CD1c-positive myeloid dendritic cell (primary cell): ENCODE data around the gene LPCAT2.

Source experiments
- DNase-seq: peaks from one replicate; pipeline ENCODE4 v3.0.0-alpha.2; 2016; ENCODE audit errors: extremely low spot score

The LPCAT2 gene

DNA sequence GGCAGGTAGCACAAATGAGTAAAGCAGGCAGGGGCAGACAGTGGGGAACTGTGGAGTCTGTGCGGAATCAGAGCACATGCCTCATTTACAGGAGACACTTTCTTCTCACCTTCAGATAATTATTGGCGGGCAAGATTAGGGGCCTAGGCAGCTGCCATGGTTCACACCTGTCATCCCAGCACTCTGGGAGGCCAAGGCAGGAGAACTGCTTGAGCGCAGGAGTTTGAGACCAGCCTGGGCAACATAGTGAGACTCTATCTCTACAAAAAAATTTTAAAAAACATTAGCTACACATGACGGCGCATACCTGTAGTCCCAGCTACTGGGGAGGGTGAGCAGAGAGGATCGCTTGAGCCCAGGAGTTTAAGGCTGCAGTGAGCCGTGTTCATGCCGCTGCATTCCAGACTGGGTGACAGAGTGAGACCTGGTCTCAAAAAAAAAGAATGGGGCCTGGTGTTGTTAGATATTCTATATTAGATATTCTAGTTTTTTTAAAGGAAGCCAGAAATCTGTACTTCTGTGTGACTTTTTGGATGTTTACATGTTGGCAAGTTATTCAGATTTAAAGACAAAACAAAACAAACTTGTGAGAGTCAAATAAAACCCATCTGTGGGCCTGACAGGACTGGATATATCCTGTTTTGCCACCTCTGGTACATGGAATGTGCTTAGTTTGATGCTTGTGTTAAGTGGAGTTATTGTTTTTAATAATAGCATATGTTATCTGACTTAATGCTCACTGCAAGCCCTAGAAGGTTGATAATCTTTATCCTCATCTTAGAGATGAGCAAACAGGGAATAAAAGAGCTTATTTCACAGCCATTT, 4.9 kb upstream of the LPCAT2 start:
- DNase-seq, result no peak

DNA sequence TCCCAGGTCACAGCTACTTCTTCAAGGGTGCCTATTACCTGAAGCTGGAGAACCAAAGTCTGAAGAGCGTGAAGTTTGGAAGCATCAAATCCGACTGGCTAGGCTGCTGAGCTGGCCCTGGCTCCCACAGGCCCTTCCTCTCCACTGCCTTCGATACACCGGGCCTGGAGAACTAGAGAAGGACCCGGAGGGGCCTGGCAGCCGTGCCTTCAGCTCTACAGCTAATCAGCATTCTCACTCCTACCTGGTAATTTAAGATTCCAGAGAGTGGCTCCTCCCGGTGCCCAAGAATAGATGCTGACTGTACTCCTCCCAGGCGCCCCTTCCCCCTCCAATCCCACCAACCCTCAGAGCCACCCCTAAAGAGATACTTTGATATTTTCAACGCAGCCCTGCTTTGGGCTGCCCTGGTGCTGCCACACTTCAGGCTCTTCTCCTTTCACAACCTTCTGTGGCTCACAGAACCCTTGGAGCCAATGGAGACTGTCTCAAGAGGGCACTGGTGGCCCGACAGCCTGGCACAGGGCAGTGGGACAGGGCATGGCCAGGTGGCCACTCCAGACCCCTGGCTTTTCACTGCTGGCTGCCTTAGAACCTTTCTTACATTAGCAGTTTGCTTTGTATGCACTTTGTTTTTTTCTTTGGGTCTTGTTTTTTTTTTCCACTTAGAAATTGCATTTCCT, 3.4 kb upstream of the LPCAT2 start:
- no peak for DNase-seq

DNA sequence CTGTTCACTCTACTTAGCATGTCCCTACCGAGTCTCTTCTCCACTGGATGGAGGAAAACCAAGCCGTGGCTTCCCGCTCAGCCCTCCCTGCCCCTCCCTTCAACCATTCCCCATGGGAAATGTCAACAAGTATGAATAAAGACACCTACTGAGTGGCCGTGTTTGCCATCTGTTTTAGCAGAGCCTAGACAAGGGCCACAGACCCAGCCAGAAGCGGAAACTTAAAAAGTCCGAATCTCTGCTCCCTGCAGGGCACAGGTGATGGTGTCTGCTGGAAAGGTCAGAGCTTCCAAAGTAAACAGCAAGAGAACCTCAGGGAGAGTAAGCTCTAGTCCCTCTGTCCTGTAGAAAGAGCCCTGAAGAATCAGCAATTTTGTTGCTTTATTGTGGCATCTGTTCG, 2.8 kb upstream of the LPCAT2 start:
- DNase-seq, result peak; percentile 4

DNA sequence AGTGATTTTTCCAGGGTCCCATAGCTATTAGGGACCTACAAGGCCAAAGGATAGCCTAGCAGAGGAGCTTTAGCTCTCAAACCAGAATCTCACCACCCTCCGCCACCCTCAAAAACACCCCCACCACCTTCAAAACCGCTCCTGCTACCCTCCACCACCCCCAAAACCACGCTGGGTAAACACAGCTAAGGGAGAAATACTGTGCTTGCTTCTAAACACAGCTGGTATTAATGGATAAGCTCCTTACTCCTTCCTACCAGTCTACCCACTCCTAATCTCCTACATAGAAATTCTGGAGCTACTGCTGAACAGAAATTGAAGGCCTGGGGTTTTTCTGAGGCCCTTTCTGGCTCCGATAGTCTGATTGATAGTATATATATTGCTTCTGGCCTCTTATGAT, 2.2 kb upstream of the LPCAT2 start:
- no peak for DNase-seq

DNA sequence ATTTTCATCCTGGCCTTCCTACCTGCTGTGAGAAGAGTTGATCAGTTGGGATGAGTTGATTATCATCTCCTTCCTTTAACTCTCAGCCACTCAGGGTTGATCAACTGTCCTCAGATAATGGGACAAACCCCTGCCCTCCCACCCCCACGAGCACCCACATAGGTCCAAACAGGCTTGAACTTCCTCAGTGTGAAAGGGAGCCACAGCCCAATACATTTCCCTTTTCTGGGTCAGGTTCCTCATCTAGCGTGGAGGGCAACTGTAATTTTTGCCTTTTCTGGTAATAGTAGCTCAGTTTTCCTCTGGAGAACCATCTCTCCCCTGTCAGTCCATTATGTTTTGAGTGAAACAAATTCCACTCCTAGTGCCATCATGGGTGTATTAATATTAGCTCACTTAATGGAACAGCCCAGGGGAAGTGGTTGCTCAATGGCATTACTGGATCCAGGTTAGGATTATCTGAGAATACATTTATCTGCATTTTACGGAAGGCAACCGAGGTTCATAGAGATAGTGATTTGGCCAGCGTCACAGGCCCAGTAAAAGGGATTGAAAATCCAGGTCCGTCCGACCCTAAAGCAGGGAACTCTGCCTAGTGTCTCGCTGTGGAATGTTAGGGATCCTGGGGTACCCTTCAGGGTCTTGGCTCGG, 476 bp upstream of the LPCAT2 start:
- peak; percentile 88 for DNase-seq

DNA sequence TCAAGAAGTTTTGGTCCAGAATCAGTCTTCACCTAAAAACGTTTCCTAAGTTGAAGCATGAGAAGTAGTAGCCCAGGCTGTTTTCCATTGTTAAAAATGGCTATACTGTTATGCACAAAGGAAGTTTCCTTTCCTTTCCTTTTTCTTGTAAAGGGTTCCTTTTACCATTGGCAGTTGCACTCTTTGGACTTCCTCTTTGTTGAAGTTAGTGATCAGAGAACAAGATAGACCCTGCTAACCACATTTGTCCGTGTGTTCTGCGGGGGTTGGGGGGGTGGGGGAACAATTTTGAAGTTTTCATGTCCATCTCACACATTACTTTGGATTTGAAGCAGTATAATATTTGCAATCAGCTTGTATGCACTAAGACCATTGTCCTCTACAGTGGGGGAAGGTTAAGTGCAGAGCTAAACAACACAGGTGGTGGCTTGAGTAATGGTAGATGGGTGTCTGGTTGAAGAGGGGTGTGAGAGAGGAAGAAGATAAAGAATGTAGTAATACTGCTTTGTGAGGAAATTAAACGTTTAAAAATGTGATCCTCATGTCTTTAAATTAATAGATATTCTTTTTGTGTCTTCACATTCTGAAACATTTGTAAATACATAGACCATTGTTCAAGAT, 1.4 kb downstream of the LPCAT2 start:
- peak; percentile 57 for DNase-seq

DNA sequence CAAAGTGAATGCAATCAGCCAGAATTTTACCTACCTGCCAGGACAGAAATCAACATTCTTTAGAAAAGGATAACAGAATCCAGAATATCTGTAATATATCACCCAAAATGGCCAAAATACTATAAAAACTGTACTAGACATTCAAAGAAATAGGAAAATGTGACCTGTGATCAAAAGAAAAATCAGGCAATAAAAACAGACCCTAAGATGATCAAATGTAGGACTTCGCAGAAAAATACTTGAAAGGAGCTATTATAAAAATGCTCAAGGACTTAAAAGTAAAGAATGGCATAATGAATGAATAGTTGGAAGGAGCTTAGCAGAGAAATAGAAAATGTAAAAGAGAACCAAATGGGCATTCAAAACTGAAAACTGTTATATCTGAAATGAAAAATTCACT, 4.1 kb downstream of the LPCAT2 start:
- no peak for DNase-seq

DNA sequence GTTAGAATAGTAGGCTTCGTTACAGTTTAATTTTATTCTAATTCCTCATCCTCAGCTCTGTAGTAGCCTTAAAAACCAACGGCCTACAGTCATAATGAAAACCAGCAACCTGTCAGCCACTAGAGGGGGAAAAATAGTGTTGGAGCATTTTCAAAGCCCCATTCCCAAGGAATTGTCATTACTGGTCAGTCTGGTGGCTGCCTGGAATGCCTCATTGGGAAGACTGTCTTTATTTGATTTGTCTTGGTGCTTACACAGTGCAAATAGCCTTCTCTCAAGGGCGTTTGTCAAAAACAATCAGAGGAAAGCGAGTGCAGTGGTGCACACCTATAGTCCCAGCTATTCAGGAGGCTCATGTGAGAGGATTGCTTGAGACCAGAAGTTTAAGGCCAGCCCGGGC, 4.7 kb downstream of the LPCAT2 start:
- no peak for DNase-seq

DNA sequence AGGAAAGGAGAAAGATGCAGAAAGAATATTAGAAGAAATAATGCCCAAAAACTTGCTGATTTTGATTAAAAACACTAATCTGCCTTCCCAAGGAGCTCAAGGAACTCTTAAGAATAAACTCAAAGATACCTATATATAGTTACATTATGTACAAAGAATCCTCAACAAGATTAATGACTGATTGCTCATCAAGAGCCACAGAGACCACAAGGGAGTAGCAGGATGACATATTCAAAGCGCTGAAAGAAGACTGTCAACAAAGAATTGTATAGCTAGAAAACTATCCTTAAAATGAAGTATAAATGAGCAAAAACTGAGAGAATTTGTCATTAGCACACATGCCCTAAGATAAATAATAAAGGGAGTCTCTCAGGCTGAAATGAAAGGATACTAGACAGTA, 6.2 kb downstream of the LPCAT2 start:
- DNase-seq, result no peak

DNA sequence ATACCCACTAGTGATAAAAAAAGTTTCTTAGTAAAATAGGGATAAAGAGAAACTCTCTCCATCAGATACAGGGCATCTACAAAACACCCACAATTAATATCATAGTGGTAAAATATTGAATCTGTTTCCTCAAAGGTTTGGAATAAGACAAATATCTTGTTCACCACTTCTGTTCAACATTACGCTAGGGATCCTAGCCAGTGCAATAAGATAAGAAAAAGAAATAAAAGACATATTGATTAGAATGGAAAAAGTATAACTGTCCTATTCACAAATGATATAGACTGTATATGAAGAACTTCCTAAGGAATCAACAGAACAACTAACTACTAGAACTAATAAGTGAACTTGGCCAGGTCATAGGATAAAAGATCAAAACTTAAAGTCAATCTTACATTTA, 12.9 kb downstream of the LPCAT2 start:
- no peak for DNase-seq

DNA sequence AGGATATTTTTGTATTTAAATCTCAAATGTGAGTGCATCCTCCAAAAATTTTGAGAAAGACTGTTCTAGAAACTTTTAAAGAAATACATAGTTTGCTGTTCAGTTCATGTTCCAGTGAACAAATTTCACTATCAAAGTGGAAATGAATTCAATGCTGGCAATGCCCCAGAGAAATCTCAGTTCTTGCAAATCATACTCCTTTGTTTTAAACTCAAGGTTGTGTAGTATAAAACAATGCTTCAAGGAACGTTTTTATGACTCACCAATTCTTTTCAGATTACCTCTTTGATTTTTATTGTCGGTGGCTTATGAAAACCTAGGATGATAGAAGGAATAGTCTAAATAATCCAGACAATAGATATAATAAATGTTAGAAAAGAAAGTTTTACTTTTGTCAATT, 17.6 kb downstream of the LPCAT2 start:
- no peak for DNase-seq

DNA sequence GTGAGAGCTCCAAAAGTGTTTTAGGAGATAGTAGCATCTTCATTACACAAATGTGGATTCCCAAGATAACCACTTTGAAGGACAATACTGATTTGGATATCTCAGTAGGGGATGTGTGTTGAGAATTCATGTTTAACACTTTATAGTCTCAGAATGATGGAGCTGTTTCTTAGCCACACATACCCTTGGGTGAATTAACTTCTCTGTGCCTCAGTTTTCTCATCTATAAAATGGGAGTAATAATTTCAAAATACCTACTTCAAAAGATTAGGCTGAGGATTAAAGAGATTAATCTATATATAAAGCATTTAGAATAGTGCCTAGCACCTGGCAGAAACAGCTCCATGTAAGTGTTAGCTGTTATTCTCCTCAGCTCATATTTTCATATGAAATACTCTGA, 19.0 kb downstream of the LPCAT2 start:
- no peak for DNase-seq

DNA sequence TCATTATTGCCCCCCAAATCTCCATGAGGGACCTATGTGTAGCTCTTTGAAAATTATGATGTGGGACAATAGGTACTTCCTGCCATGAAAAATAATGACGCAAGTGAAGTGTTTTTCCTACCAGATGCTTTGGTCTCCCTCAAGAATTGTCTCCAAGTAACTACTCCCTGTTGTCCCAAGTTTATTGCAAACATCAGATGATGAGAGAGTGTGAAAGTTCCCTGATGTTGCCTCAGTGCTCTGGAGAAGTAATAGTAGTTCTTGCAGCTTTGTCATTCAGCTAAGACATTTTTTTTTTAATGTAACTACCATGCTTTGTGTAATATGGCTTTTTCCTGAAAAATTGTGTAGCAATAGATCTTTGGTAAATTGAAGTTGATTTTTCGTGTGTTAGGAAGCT, 20.1 kb downstream of the LPCAT2 start:
- DNase-seq, result no peak

DNA sequence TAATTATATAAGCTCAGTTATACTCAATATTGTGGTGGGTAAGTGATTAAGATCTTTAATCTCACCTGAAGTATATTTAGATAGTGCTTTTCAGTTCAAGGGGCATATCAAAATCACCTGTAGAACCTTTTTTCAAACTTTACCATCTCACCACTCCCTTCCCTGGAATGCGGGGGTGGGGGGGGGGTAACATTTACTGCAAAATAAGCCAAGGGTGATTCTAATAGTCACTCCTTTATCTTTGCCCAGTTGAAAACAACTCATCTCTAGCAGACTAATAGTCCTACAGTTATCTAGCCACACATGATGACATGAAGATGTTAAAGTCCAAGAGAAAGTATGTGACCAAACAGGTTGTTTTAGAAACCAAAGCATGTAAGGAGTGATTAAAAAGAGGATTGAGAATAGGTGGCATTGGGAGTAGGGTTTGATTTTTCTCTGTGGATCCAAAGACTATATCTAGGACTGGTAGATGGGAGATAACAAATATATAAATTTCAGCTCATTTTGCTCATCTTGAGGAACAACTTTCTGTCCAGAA, 21.5 kb downstream of the LPCAT2 start:
- no peak for DNase-seq

DNA sequence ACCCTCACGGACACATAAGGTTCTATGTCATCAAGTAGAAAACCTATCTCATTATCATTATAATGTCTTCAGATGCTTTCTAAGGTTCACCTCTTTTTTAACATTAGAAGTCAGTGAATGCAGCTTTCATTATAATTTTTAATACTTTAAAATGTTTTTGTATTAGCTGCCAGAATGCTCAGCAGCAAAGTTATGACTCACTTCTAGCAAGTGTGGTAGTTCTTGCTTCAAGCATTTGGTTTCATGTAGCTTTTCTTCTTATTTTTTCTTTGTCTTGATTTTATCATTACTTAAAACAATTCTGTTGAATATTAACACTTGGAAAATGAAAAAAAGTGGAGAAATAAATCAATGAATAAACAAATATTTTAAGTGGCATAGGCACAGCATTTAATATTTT, 23.4 kb downstream of the LPCAT2 start:
- no peak for DNase-seq

DNA sequence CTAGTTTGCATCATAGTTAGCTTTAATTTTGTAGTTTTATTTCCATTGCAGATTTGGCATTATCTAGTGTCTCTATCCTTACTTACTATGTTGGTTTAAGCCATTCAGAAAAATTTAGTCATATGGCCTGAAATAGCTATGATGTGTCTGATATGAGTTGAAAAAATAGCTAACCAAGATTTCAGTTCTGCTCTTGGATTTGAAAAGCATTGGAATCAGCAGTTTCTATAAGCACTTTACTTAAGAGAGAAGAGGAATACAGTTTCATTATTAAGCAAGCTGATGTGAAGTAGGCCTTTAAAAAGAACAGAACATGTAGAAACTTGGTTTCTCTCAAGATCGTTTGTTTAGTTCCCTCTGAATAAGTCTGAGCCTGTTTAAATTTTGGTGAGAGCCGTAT, 25.9 kb downstream of the LPCAT2 start:
- peak; percentile 79 for DNase-seq

DNA sequence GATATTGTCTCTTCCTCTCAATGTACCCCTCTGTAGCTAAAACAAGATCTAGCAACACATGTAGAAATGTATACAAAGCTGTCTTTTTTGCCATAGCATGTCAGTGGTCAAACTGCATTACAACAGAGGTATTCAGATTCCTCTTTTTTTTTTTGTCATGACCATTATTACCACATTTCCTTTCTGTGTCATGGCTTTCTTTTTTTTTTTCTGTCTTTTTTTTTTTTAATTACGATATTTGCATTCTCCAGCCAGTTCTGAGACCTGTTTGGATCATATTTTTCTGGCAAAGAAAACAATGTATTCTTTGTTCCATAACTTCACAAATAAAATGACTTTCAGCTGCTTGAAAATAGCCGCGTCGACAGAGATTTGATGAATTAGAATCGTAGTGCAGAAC, 30.2 kb downstream of the LPCAT2 start:
- peak; percentile 73 for DNase-seq

DNA sequence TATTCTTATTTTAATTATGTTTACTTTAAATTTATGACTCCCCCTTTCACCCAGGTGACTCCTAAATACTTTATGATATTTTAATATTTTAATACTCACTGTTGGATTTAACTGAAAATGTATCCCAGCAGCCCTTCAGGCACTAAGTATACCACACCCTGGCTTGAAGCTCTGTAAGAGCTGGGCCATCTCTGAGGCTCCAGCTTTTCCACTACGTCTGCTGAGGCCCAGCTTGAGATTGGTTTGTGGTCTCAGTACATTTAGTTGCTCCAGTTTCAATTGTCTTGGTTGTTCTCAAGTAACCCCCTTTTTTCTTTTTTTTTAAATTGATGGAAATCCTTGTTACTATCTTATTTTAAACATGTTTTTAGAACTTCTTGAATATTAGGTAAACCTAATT, 30.6 kb downstream of the LPCAT2 start:
- DNase-seq, result no peak

DNA sequence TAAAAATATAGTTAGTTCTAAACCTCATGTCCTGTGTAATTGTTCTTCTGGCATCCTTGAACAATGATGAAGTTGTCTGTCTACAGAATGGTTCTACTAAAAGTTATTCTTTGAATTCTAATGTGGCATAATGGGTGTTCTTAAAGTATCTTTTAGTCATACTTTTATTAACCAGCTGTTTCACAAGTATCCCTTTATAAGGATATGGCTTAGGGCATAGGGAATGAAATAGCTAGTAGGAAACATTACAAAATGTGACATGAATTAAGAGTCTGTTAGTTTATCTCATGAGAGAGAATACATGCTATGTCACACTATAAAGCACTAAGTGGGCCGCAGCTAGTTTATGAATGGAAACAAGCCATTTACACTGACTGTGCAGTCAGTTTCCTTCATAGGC, 31.3 kb downstream of the LPCAT2 start:
- DNase-seq, result no peak

DNA sequence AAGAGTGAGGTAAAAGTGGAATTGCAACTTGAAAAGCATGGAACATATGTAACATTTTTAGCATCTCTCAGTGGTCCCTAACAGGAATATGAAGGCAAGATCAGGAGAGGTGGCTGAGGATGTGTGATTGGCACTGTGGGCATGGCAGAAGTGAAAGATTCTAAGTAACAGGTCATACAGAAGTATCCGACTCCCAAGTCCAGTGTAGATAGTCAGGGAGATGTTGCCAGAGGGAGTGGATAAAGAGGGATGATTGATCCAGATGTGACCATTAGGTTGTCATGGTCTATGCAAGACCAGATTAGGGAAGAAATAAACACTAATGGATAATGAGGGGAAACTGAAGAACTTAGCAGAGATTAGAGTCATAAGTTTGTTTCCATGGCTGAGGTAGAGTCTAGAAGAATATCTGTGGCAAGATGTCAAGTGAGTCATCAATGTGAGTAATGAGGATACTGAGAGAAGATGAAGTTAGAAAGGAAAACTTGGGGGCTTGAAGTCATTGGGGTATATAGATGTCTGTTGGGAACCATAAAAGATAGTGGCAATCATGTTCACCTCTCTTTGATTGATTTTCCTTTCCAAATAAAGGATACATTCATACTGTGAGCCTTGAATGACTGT, 33.7 kb downstream of the LPCAT2 start:
- no peak for DNase-seq

DNA sequence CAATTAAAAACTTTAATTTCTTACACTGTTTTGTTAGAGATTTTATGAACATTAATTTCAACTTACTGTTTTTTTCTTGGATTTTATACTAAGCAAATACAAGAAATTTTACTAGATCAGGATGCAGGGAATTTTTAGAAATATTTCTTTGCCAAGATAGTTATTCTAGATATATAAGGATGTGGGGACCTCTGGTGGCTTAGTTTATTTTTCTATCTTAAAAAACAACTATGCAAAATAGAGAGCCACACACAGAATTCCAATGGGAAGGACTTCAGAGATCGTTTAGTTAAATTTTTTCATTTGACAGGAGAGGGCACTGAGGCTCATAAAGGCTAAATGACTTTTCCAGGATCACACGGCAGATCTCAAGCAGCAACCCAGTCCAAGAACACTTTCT, 34.6 kb downstream of the LPCAT2 start:
- DNase-seq, result no peak

DNA sequence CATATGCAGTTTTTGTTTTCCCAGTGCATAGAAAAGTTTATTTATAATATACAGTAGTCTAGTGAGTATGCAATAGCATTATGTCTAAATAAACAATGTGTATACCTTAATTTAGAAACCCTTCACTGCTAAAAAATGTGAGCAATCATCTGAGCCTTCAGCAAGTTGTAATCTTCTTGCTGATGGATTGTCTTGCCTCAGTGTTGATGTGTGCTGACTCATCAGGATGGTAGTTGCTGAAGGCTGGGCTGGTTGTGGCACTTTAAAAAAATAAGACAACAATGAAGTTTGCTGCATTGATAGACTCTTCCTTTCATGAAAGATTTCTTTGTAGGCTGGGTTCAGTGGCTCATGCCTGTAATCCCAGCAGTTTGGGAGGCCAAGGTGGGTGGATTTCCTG, 43.7 kb downstream of the LPCAT2 start:
- DNase-seq, result no peak
